ENCODE data around the gene PCYOX1L.

Gene PCYOX1L

DNA sequence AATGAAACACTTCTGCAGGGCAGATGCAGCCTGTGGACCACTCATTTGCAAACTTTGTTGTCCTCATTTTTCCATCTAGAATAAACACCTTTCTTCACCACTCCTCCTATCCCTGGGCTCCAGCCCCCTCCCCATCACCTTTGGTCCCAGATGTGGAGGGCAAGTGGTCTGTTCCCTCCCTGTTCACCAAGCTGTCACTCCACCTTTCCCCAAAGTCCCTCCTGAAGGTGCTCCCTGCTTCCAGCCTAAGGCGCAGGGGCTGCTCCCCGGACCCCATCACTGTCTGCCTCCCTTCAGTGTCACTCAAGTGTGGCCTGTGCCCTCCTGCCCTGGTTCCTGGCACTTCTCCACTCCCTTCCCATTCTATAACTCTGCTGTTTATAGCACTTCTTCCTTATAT is 6.9 kb downstream of the PCYOX1L start:
- TF ChIP-seq, protein P1, sequence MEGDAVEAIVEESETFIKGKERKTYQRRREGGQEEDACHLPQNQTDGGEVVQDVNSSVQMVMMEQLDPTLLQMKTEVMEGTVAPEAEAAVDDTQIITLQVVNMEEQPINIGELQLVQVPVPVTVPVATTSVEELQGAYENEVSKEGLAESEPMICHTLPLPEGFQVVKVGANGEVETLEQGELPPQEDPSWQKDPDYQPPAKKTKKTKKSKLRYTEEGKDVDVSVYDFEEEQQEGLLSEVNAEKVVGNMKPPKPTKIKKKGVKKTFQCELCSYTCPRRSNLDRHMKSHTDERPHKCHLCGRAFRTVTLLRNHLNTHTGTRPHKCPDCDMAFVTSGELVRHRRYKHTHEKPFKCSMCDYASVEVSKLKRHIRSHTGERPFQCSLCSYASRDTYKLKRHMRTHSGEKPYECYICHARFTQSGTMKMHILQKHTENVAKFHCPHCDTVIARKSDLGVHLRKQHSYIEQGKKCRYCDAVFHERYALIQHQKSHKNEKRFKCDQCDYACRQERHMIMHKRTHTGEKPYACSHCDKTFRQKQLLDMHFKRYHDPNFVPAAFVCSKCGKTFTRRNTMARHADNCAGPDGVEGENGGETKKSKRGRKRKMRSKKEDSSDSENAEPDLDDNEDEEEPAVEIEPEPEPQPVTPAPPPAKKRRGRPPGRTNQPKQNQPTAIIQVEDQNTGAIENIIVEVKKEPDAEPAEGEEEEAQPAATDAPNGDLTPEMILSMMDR (conservative IDR thresholded peaks at IDR 0.05; ENCODE audit: low read depth, low read length): no peak
- no peak overlapping the region for H3K4me3 ChIP-seq (ENCODE audit: low read depth, low read length)
- no peak for DNase-seq (ENCODE audit: low read depth)

DNA sequence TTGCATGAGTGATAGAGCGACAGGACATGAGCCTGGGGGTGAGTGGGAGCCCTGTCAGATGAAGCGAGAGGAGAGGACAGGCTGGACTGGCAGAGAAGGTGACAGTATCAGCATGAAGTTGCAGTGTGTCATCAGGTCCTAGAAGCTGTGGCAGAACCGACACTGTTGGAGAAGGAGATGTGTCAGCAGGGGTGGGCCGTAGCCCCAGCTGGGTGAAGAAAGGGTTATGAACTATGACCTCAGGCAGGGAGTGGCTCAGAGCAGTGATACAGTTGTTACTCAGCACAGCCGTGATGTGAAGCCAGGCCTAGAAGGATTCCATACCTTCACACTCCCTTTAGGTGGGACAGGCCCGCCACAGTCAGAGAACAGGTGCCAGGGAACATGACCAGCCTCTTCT is 7.6 kb downstream of the PCYOX1L start:
- DNase-seq (ENCODE audit: low read depth): no peak
- TF ChIP-seq, protein P1 (conservative IDR thresholded peaks at IDR 0.05; ENCODE audit: low read depth, low read length): no peak

DNA sequence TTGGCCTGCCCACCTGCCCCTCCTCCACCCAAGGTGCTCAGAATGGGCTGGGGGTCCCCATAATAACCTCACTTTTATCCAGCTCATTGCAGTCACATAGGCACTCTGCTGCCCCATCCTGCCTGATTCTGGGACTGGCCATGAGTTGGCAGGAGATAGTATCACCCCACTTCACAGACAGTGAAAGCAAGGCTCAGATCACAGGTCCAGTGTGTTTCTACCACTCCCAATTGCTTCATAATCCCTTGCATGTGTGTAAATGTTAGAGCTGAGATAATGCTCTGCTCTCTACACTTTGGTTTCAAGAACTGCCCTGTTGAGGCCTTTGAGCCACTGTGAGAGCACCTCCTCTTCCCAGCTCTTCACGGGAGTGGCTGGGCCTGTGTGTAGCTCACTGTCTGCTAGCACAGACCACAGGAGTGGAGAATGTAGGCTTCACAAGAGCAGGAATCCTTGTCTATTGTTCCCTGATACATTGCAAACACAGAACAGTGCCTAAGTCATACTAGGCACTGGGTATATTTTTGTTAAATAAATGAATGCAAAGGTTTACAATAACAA is 8.4 kb downstream of the PCYOX1L start:
- TF ChIP-seq, protein P1 (conservative IDR thresholded peaks at IDR 0.05; ENCODE audit: low read depth, low read length): no peak
- no peak for DNase-seq (ENCODE audit: low read depth)
- no peak overlapping the region for H3K4me3 ChIP-seq (ENCODE audit: low read depth, low read length)

More for the DNA sequence above, 7.6 kb downstream of the PCYOX1L start:
- no peak overlapping the region for H3K4me3 ChIP-seq (ENCODE audit: low read depth, low read length)

DNA sequence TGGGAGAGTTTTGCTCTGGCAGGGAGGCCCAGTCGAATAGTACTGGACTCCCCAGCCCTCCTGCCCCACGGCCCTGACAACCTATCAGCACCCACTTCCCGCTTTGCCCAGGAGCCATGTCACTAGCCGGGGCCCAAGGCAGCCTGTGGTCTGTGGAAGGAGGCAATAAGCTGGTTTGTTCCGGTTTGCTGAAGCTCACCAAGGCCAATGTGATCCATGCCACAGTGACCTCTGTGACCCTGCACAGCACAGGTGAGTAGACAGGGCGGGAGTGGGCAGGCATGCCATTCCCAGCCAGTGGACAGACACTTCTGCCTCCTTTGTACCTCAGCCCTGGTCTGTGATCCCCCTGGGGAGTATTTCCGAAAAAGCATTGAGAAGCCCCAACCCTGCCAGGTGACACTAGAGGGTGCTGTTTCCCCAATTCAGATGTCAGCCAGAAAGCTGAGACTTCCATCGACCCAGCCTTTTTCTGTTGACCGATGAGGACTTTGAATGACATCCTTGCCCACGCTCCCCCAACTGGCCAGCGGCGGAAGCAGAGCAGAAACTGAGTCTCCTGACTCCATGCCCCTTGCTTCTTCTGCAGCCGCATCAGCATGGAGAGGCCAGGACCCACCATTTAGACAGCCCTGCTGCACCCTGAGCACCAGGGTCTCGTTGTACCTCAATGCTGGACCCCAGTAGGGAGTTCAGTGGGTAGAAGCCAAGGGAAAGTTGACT is 9.6 kb downstream of the PCYOX1L start:
- no peak overlapping the region for H3K4me3 ChIP-seq (ENCODE audit: low read depth, low read length)
- peak; percentile 82 for DNase-seq (ENCODE audit: low read depth)
- TF ChIP-seq, protein P1 (conservative IDR thresholded peaks at IDR 0.05; ENCODE audit: low read depth, low read length): peak; percentile 88

DNA sequence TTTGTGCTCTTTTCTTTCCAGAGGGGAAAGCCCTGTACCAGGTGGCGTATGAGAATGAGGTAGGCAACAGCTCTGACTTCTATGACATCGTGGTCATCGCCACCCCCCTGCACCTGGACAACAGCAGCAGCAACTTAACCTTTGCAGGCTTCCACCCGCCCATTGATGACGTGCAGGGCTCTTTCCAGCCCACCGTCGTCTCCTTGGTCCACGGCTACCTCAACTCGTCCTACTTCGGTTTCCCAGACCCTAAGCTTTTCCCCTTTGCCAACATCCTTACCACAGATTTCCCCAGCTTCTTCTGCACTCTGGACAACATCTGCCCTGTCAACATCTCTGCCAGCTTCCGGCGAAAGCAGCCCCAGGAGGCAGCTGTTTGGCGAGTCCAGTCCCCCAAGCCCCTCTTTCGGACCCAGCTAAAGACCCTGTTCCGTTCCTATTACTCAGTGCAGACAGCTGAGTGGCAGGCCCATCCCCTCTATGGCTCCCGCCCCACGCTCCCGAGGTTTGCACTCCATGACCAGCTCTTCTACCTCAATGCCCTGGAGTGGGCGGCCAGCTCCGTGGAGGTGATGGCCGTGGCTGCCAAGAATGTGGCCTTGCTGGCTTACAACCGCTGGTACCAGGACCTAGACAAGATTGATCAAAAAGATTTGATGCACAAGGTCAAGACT is 10.3 kb downstream of the PCYOX1L start:
- H3K4me3 ChIP-seq (ENCODE audit: low read depth, low read length): no peak overlapping the region
- TF ChIP-seq, protein P1 (conservative IDR thresholded peaks at IDR 0.05; ENCODE audit: low read depth, low read length): no peak
- DNase-seq (ENCODE audit: low read depth): no peak

DNA sequence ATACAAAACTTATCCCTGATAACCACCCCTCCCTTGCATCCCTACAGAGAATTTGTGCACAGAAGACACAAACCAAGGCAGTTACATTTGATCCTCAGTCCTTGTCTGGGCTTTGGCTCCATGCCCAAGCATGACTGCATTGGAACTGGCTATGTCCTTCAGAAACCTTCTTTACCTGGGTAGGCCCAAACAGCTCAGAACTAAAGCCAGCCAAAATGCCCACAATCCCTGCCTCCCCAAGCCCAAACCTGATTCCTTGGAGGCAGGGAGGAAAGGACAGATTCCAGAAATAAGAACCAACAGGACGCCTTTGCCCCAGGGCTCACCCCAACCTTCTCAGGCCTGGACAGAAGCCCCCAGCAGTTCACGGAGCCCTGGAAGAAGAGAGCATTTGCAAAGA is 13.0 kb downstream of the PCYOX1L start:
- TF ChIP-seq, protein P1 (conservative IDR thresholded peaks at IDR 0.05; ENCODE audit: low read depth, low read length): no peak
- no peak for DNase-seq (ENCODE audit: low read depth)
- H3K4me3 ChIP-seq (ENCODE audit: low read depth, low read length): no peak overlapping the region

Data from choroid plexus epithelial cell (primary cell).